Ovary (tissue), 10 donors: ENCODE results near the gene ZMYM5. TPM values are rescaled to one million over a fixed set of nuclear protein-coding genes. Genes with fewer than 3 reads are reported as not detected.
A peak's percentile ranks its signal among the peaks of the same experiment; 100 is the strongest.
"Not testable (repeated sequence)": the region's sequence is repeated elsewhere in the genome, so short reads cannot be mapped to it uniquely, and the experiment has no call there.

Experiments used
- DNase-seq, 5 donors: peaks; one replicate each; pipeline ENCODE4 v3.0.0-alpha.2; 2019 to 2020
- H3K27ac ChIP-seq, 2 donors: fragments of 200-600 bp; one replicate each; pipeline versions ENCODE4 v1.5.1 to v1.8.0; 2019 to 2022
- H3K27me3 ChIP-seq: fragments of 200-600 bp; one replicate; pipeline ENCODE4 v1.8.0; 2022
- H3K36me3 ChIP-seq: fragments of 200-600 bp; sonication (generic); one replicate; pipeline ENCODE4 v1.5.1; 2019
- H3K4me1 ChIP-seq: one replicate; pipeline ENCODE4 v1.8.1; 2013; ENCODE audit warnings: mild to moderate bottlenecking, moderate library complexity; ENCODE audit not compliant: insufficient read depth
- H3K4me3 ChIP-seq: fragments of 200-600 bp; sonication (generic); one replicate; pipeline ENCODE4 v1.5.1; 2017
- H3K9me3 ChIP-seq, 2 donors: fragments of 200-600 bp in 1 of 2; sonication (generic) in 1 of 2; one replicate each; pipeline versions ENCODE4 v1.5.1 to v1.8.1; 2013 to 2019; ENCODE audit warnings: mild to moderate bottlenecking in 1 of 2, moderate library complexity in 1 of 2
- CTCF ChIP-seq, 3 donors: fragments of 450-650 bp in 2 of 3; fragments of 200-600 bp in 1 of 3; IDR thresholded peaks; one replicate each; pipeline versions ENCODE4 v1.5.1 to v1.8.0; 2016 to 2022; ENCODE audit warnings: antibody characterized with exemption in 3 of 3, mild to moderate bottlenecking in 1 of 3
- EP300 ChIP-seq: sonication (generic); formaldehyde crosslinking; IDR thresholded peaks from one replicate; pipeline ENCODE4 v1.6.1; 2017; ENCODE audit warnings: antibody characterized with exemption
- POLR2A ChIP-seq: fragments of 450-650 bp; IDR thresholded peaks from one replicate; pipeline ENCODE4 v1.6.1; 2017; ENCODE audit warnings: antibody characterized with exemption, mild to moderate bottlenecking, moderate library complexity
- WGBS, 3 donors: extraction: QIAGEN DNeasy Blood & Tissue Kit in 1 of 3; methylation state at CpG; one replicate each; pipeline versions ENCODE4 v1.1.5 to v1.1.7; 2013 to 2017; 5-methylcytosine and 5-hydroxymethylcytosine counted together
- intact Hi-C, 4 donors: fragments of 100-400 bp; cut with DNase I; formaldehyde crosslinking; loops; one replicate each; pipeline versions ENCODE4 v1.11.0 to v1.15.1; 2022 to 2023
- long read RNA-seq, 3 donors: library from polyadenylated mRNA in 2 of 3; unstranded in 2 of 3; transcript quantifications; one replicate each; pipeline ENCODE4 v2.0.0 and lab custom pipeline, GENCODE V29; 2021 to 2026
- polyA plus RNA-seq, 2 donors: library from polyadenylated mRNA; stranded (reverse); fragments of 200-250 nt in 1 of 2; fragments of 350-450 nt in 1 of 2; fragmentation: Illumina TruSeq in 1 of 2; extraction: RNeasy Lipid Tissue Mini Kit (QIAGEN cat#74804) in 1 of 2; gene quantifications; one replicate each; pipeline ENCODE4 v1.2.3, GENCODE V29; 2013 to 2014
- total RNA-seq, 7 donors: library from RNA; depleted of rRNA in 2 of 7; stranded (reverse); fragments of >200 nt in 2 of 7; fragmentation: NEBNext Ultra II Directional in 3 of 7; extraction: Animal tissue kit (Norgen Biotek cat#: 25700) in 3 of 7; gene quantifications; one replicate each; pipeline versions ENCODE4 v1.1.0 to v1.2.4, GENCODE V29; 2016 to 2023
- donor health status: DM: no; HTN: no; CAD: no; lungs with moderate emphysema.
- donor health status: DM: no; HTN: no; CAD: no.
- donor health status: Bipolar disorder and iron deficiency.
- donor health status: DM: yes; HTN: yes; CAD: no.
- donor health status: DM: no; HTN: no; CAD: no.
- donor health status: DM: yes; HTN: yes; CAD: no.

ZMYM5 gene
- total RNA-seq (10 to 100 TPM; 13.3 to 19.4 (median 15.9) TPM), polyA plus RNA-seq (10 to 100 TPM in 1 of 2 donors, 1 to 10 TPM in 1; 8.0 to 10.3 TPM)
- long read RNA-seq, donor 1, transcript ZMYM5-202 (6 exons, 1,382 nt), result minor isoform, 12 of 125 reads
- long read RNA-seq, donor 1, transcript ZMYM5-201 (8 exons, 3,268 nt), result major isoform, 23 of 125 reads
- long read RNA-seq, donor 1, partial matches to known transcripts, result 55 of 125 reads
- long read RNA-seq, donor 1, other reads (novel, unspliced or antisense), result 33 of 125 reads
- long read RNA-seq, donor 2, transcript ZMYM5-201 (8 exons, 3,268 nt), result major isoform, 8 of 12 reads
- long read RNA-seq, donor 2, partial matches to known transcripts, result 0 of 12 reads
- long read RNA-seq, donor 2, other reads (novel, unspliced or antisense), result 0 of 12 reads
- long read RNA-seq, donor 3, transcript ZMYM5-201 (8 exons, 3,268 nt), result major isoform, 8 of 9 reads
- long read RNA-seq, donor 3, partial matches to known transcripts, result 1 of 9 reads
- long read RNA-seq, donor 3, other reads (novel, unspliced or antisense), result 0 of 9 reads

- Histone ChIP-seq H3K36me3 (no peaks in the 10 kb centered on the region), H3K9me3 (no peaks in the 10 kb centered on the region), H3K27me3 (no peaks in the 10 kb centered on the region), H3K4me1 (peaks cover 5% of the 10 kb centered on the region), H3K27ac (peak within 1 kb of the TSS; percentile 99), H3K4me3 (peak within 1 kb of the TSS; percentile 96)
- TF ChIP-seq EP300 (no peak), CTCF (IDR thresholded peaks at IDR 0.05) (peak in 2 of 3 donors; percentile 16 to 37), POLR2A (peak; percentile 80)
- DNase-seq, result peak; percentile 98 to 99 (median 98)
- intact Hi-C loops, result loop anchor here (1.0 to 10.0 kb wide), 8 partner anchors 79 to 911 kb away; partner anchors contain the start of genes PSPC1 (in 3 of the 4), ZMYM2 (in 3 of the 4), MPHOSPH8 (in 2 of the 4) and EEF1AKMT1 (in 1 of the 4)
- WGBS, 3 donors, result 0 to 1% (median 0%) methylated on average over 60 to 79 of the region's 79 CpGs
These were observed at the start of gene ZMYM5 for GRCh38 chr13:19863323-19864023. Gene ZMYM5 (minus strand): TSS chr13:19863649. CDS start chr13:19852180, 11,469 bp downstream.

GRCh38 chr13:19910336-19911072 lies 47.1 kb upstream of the ZMYM5 start:
- H3K4me1 ChIP-seq, result no peaks in the 10 kb centered on the region
- no peak overlapping the region for H3K4me3 ChIP-seq
- no peaks in the 10 kb centered on the region for H3K9me3 ChIP-seq
- TF ChIP-seq POLR2A (no peak), CTCF (IDR thresholded peaks at IDR 0.05) (no peak), EP300 (no peak)
- DNase-seq, result no peak
- H3K36me3 ChIP-seq, result no peaks in the 10 kb centered on the region
- no peaks in the 10 kb centered on the region for H3K27me3 ChIP-seq
- intact Hi-C loops, result no loop called here
- WGBS, 3 donors, result 88 to 89% (median 88%) methylated on average over 9 of the region's 9 CpGs
- no peak overlapping the region for H3K27ac ChIP-seq

GRCh38 chr13:19908350-19908986 lies 45.0 kb upstream of the ZMYM5 start:
- intact Hi-C loops, result no loop called here
- Histone ChIP-seq H3K36me3 (no peaks in the 10 kb centered on the region), H3K4me3 (no peak overlapping the region), H3K9me3 (no peaks in the 10 kb centered on the region), H3K27me3 (no peaks in the 10 kb centered on the region), H3K4me1 (no peaks in the 10 kb centered on the region), H3K27ac (no peak overlapping the region)
- DNase-seq, result no peak
- TF ChIP-seq CTCF (IDR thresholded peaks at IDR 0.05) (no peak), EP300 (no peak), POLR2A (no peak)
- WGBS, 3 donors, result 77 to 85% (median 80%) methylated on average over 1 of the region's 1 CpG

GRCh38 chr13:19905487-19906195 lies 42.2 kb upstream of the ZMYM5 start:
- intact Hi-C loops, DNase-seq: not testable (repeated sequence)
- 81 to 86% (median 85%) methylated on average over 9 of the region's 9 CpGs for WGBS, 3 donors

More at GRCh38 chr13:19905487-19906195, 42.2 kb upstream of the ZMYM5 start:
- not testable (repeated sequence) for H3K4me3 ChIP-seq, H3K9me3 ChIP-seq, H3K4me1 ChIP-seq, H3K27ac ChIP-seq, H3K36me3 ChIP-seq, H3K27me3 ChIP-seq
